H1 (cell line): ENCODE results near the gene CTSA. TPM values are rescaled to one million over a fixed set of nuclear protein-coding genes. Genes with fewer than 3 reads are reported as not detected.
"Not testable (repeated sequence)": the region's sequence is repeated elsewhere in the genome, so short reads cannot be mapped to it uniquely, and the experiment has no call there.

Experiments used
- CTCF ChIA-PET: fragments of 300-600 bp; sonication (Branson Sonifier 250); formaldehyde crosslinking; loops from one replicate; lab custom pipeline; 2021; ENCODE audit not compliant: partially characterized antibody; lab: Charles Lee
- POLR2A ChIA-PET: fragments of 300-600 bp; sonication (Branson Sonifier 250); formaldehyde crosslinking; loops from one replicate; lab custom pipeline; 2021; ENCODE audit warnings: inconsistent platforms; ENCODE audit not compliant: partially characterized antibody; lab: Charles Lee
- DNase-seq, 2 experiments: peaks; one replicate each; pipeline versions ENCODE4 v3.0.0 to v3.0.0-alpha.2; 2010 to 2022; ENCODE audit warnings: low spot score in 2 of 2, low read depth in 1 of 2, mixed read lengths in 1 of 2
- FAIRE-seq: peaks from 2 replicates; lab custom pipeline; 2011; peaks lifted over from hg19 to GRCh38; lab: Jason Lieb, UNC
- H2AFZ ChIP-seq: 2 replicates; pipeline ENCODE4 v1.8.1; 2012; ENCODE audit warnings: low read length, inconsistent platforms
- H2AK5ac ChIP-seq: 2 replicates; pipeline ENCODE4 v1.6.1; 2013; ENCODE audit warnings: low read depth, low read length
- H2BK120ac ChIP-seq: replicated peaks from 2 replicates; pipeline ENCODE3; 2013; ENCODE audit warnings: low read depth, low read length, inconsistent platforms
- H2BK12ac ChIP-seq: 2 replicates; pipeline ENCODE4 v1.6.1; 2013; ENCODE audit warnings: low read depth, low read length
- H2BK15ac ChIP-seq: 2 replicates; pipeline ENCODE4 v1.6.1; 2013; ENCODE audit warnings: low read length
- H2BK20ac ChIP-seq: 2 replicates; pipeline ENCODE4 v1.6.1; 2013; ENCODE audit warnings: low read length
- H2BK5ac ChIP-seq: 2 replicates; pipeline ENCODE4 v1.6.1; 2013; ENCODE audit warnings: low read depth, low read length
- H3K14ac ChIP-seq: 2 replicates; pipeline ENCODE4 v1.6.1; 2013; ENCODE audit warnings: inconsistent platforms; ENCODE audit not compliant: insufficient read length
- H3K18ac ChIP-seq: 2 replicates; pipeline ENCODE4 v1.6.1; 2013; ENCODE audit warnings: low read length; ENCODE audit errors: extremely low read depth
- H3K23ac ChIP-seq: 2 replicates; pipeline ENCODE4 v1.6.1; 2013; ENCODE audit warnings: inconsistent platforms; ENCODE audit not compliant: insufficient read length
- H3K23me2 ChIP-seq: 2 replicates; pipeline ENCODE4 v1.6.1; 2013; ENCODE audit warnings: low read depth, low read length
- H3K27ac ChIP-seq: 2 replicates; pipeline ENCODE4 v1.6.1; 2011; ENCODE audit warnings: low read depth, low read length, inconsistent platforms
- H3K27me3 ChIP-seq, 4 experiments: replicated peaks in 1 of 4; 1 replicate in 1 of 4; 2 replicates in 3 of 4; pipeline versions ENCODE4 v1.6.1 to v1.8.1; 2011 to 2013; ENCODE audit warnings: low read length in 3 of 4, mild to moderate bottlenecking in 3 of 4, inconsistent platforms in 2 of 4, mixed read lengths in 2 of 4, moderate library complexity in 1 of 4; ENCODE audit not compliant: control insufficient read depth in 3 of 4, insufficient read depth in 3 of 4; ENCODE audit errors: extremely low read depth in 1 of 4
- H3K36me3 ChIP-seq, 4 experiments: 2 replicates each; pipeline versions ENCODE4 v1.6.1 to v1.8.1; 2011 to 2013; ENCODE audit warnings: mild to moderate bottlenecking in 4 of 4, low read length in 3 of 4, moderate library complexity in 2 of 4, control low read depth in 1 of 4, inconsistent platforms in 1 of 4; ENCODE audit not compliant: insufficient read depth in 4 of 4, control insufficient read depth in 2 of 4
- H3K4ac ChIP-seq: replicated peaks from 2 replicates; pipeline ENCODE3; 2013; ENCODE audit warnings: low read length, low read depth, mixed read lengths, inconsistent platforms; ENCODE audit not compliant: insufficient read length
- H3K4me1 ChIP-seq, 4 experiments: replicated peaks in 1 of 4; 1 replicate in 1 of 4; 2 replicates in 3 of 4; pipeline versions ENCODE4 v1.6.1 to v1.8.1; 2011 to 2013; ENCODE audit warnings: low read length in 3 of 4, inconsistent platforms in 2 of 4, mixed read lengths in 1 of 4; ENCODE audit not compliant: insufficient read depth in 4 of 4, control insufficient read depth in 3 of 4
- H3K4me2 ChIP-seq, 2 experiments: 2 replicates each; pipeline versions ENCODE4 v1.6.1 to v1.8.1; 2011 to 2013; ENCODE audit warnings: low read depth in 2 of 2, low read length in 2 of 2, control low read depth in 1 of 2, inconsistent platforms in 1 of 2, mild to moderate bottlenecking in 1 of 2; ENCODE audit not compliant: insufficient read depth in 1 of 2
- H3K4me3 ChIP-seq, 4 experiments: fragments of 200-600, 300-600 bp in 1 of 4; sonication (generic), shearing (Covaris generic), sonication (Bioruptor Twin) in 1 of 4; 2 replicates each; pipeline versions ENCODE4 v1.5.1 to v1.8.1; 2011 to 2016; ENCODE audit warnings: low read length in 4 of 4, low read depth in 3 of 4, control low read depth in 2 of 4, inconsistent platforms in 2 of 4, mild to moderate bottlenecking in 2 of 4, mixed read lengths in 1 of 4, moderate library complexity in 1 of 4; ENCODE audit not compliant: insufficient read depth in 2 of 4; ENCODE audit errors: extremely low read depth in 1 of 4
- H3K56ac ChIP-seq: replicated peaks from 2 replicates; pipeline ENCODE3; 2013; ENCODE audit warnings: low read depth, mild to moderate bottlenecking, mixed read lengths, low read length, inconsistent platforms; ENCODE audit not compliant: insufficient read length
- H3K79me1 ChIP-seq: 2 replicates; pipeline ENCODE4 v1.6.1; 2013; ENCODE audit warnings: low read depth, low read length, control low read depth
- H3K79me2 ChIP-seq, 2 experiments: 2 replicates each; pipeline versions ENCODE4 v1.6.1 to v1.8.1; 2012 to 2013; ENCODE audit warnings: low read length in 2 of 2, mild to moderate bottlenecking in 2 of 2, inconsistent platforms in 1 of 2; ENCODE audit not compliant: insufficient read depth in 2 of 2, control insufficient read depth in 1 of 2
- H3K9ac ChIP-seq, 4 experiments: replicated peaks in 1 of 4; 1 replicate in 1 of 4; 2 replicates in 3 of 4; pipeline versions ENCODE4 v1.6.1 to v1.8.1; 2011 to 2013; ENCODE audit warnings: low read depth in 3 of 4, low read length in 3 of 4, control low read depth in 2 of 4, mild to moderate bottlenecking in 2 of 4, moderate library complexity in 2 of 4, inconsistent platforms in 1 of 4; ENCODE audit errors: extremely low read depth in 1 of 4
- H3K9me3 ChIP-seq, 2 experiments: 2 replicates each; pipeline versions ENCODE4 v1.6.1 to v1.8.1; 2012 to 2013; ENCODE audit warnings: mild to moderate bottlenecking in 2 of 2, moderate library complexity in 2 of 2, control low read depth in 1 of 2, inconsistent platforms in 1 of 2, low read depth in 1 of 2, low read length in 1 of 2, mixed read lengths in 1 of 2; ENCODE audit not compliant: insufficient read depth in 2 of 2
- H4K20me1 ChIP-seq, 2 experiments: replicated peaks in 1 of 2; 2 replicates each; pipeline versions ENCODE3 to v1.8.1; 2011 to 2013; ENCODE audit warnings: inconsistent platforms in 2 of 2, low read length in 2 of 2, mild to moderate bottlenecking in 1 of 2; ENCODE audit not compliant: insufficient read depth in 2 of 2, control insufficient read depth in 1 of 2
- H4K5ac ChIP-seq: 2 replicates; pipeline ENCODE4 v1.6.1; 2013; ENCODE audit warnings: low read length, low read depth, mixed read lengths, inconsistent platforms; ENCODE audit not compliant: insufficient read length
- H4K8ac ChIP-seq: 2 replicates; pipeline ENCODE4 v1.8.0; 2013; ENCODE audit warnings: mild to moderate bottlenecking, moderate library complexity, low read length, inconsistent platforms; ENCODE audit not compliant: insufficient read depth; ENCODE audit errors: extremely low read depth
- H4K91ac ChIP-seq: replicated peaks from 2 replicates; pipeline ENCODE3; 2013; ENCODE audit warnings: low read length, mixed read lengths, inconsistent platforms; ENCODE audit not compliant: insufficient read length
- MAFK ChIP-seq: IDR thresholded peaks from 2 replicates; pipeline ENCODE4 v1.6.1; 2012; ENCODE audit warnings: low read depth, mild to moderate bottlenecking, improper control_type of control experiment, low read length
- POLR2AphosphoS5 ChIP-seq: IDR thresholded peaks from 2 replicates; pipeline ENCODE4 v1.6.1; 2011; ENCODE audit warnings: low read depth, low read length
- RFX5 ChIP-seq: IDR thresholded peaks from 2 replicates; pipeline ENCODE4 v1.6.1; 2011; ENCODE audit warnings: low read depth, low read length, improper control_type of control experiment, borderline replicate concordance
- TBP ChIP-seq: IDR thresholded peaks from 2 replicates; pipeline ENCODE4 v1.6.1; 2011; ENCODE audit warnings: low read depth, low read length, improper control_type of control experiment
- WGBS, 2 experiments: shearing (Covaris generic) in 1 of 2; methylation state at CpG; one replicate each; pipeline versions ENCODE4 v1.1.6 to v1.1.7; 2013 to 2015; ENCODE audit warnings: low lambda C conversion rate in 2 of 2, mixed read lengths in 2 of 2, inconsistent platforms in 1 of 2, low coverage in 1 of 2, missing lambda C conversion rate in 1 of 2; ENCODE audit not compliant: insufficient replicate concordance in 2 of 2, insufficient coverage in 1 of 2, insufficient read length in 1 of 2; ENCODE audit errors: extremely low coverage in 1 of 2, missing lambda C conversion rate in 1 of 2; 5-methylcytosine and 5-hydroxymethylcytosine counted together
- polyA plus RNA-seq, 7 experiments: library from polyadenylated mRNA; depleted of rRNA in 3 of 7; stranded (reverse) in 5 of 7; unstranded in 2 of 7; fragments of >200 nt in 5 of 7; fragments of 200-250 nt in 2 of 7; gene quantifications; 1 replicate in 5 of 7; 2 replicates in 1 of 7; 4 replicates in 1 of 7; pipeline versions ENCODE4 v1.2.1 to v1.2.3, GENCODE V29; 2011 to 2013; ENCODE audit warnings: missing spikeins in 2 of 7, mixed read lengths in 2 of 7
- total RNA-seq: library from RNA; stranded (reverse); fragmentation: NEBNext Ultra II Directional; extraction: Animal tissue kit (Norgen Biotek cat#: 25700); gene quantifications from 2 replicates; pipeline ENCODE4 v1.2.1, GENCODE V29; 2021

CTSA gene
- total and polyA plus RNA-seq, 2 of the 8 experiments (the other 6 are each of a cell fraction or from before 2014, with no cell fraction given): 49.7 to 74.0 TPM

GRCh38 chr20:45899046-45899835 is 8.1 kb downstream of the CTSA start (continued):
- TF ChIP-seq MAFK (no peak), RFX5 (no peak), POLR2AphosphoS5 (no peak), TBP (no peak)

DNA sequence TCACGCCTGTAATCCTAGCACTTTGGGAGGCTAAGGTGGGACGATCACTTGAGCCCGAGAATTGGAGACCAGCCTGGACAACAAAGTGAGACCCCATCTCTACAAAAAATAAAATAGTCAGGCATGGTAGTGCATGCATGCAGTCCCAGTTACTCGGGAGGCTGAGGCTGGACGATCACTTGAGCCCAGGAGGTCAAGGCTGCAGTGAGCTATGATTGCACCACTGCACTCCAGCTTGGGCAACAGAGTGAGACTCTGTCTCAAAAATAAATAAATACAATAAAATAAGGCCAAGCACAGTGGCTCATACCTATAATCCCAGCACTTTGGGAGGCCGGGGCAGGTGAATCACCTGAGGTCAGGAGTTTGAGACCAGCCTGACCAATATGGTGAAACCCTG is 10.2 kb downstream of the CTSA start:
- H3K23me2 ChIP-seq, H3K27me3 ChIP-seq, H2AK5ac ChIP-seq, H3K27ac ChIP-seq, H3K23ac ChIP-seq, H2AFZ ChIP-seq, H3K14ac ChIP-seq, H2BK12ac ChIP-seq, H2BK5ac ChIP-seq, H3K4me1 ChIP-seq, H3K9me3 ChIP-seq, H3K18ac ChIP-seq, H3K4me2 ChIP-seq, H3K79me2 ChIP-seq, H4K91ac ChIP-seq, H2BK120ac ChIP-seq, DNase-seq, H4K5ac ChIP-seq, H3K4me3 ChIP-seq, H4K20me1 ChIP-seq, H2BK15ac ChIP-seq, H3K4ac ChIP-seq, H3K9ac ChIP-seq, H2BK20ac ChIP-seq, FAIRE-seq, H4K8ac ChIP-seq, H3K79me1 ChIP-seq, H3K56ac ChIP-seq: not testable (repeated sequence)
- ChIA-PET CTCF (interaction anchor here (1.5 to 3.0 kb wide), 2 partner anchors 9 to 70 kb away, joined by 3 to 24 read pairs; partner anchors contain the start of genes CTSA and NEURL2), POLR2A (interaction anchor here (0.8 to 5.6 kb wide), 7 partner anchors 9 to 48 kb away, joined by 3 to 49 read pairs (median 6); partner anchors contain the start of genes CTSA and NEURL2)
- H3K36me3 ChIP-seq: peaks cover 16 to 68% (median 58%) of the 10 kb centered on the region in 4 experiments
- WGBS, 2 experiments: 94% methylated on average over 6 of the region's 6 CpGs; no CpG with 5 or more reads in 1 of the 2 experiments
